ENCODE data around the gene ERC1.
A peak's percentile ranks its signal among the peaks of the same experiment; 100 is the strongest.
"Not testable (repeated sequence)": the region's sequence is repeated elsewhere in the genome, so short reads cannot be mapped to it uniquely, and the experiment has no call there.

ERC1 gene

DNA sequence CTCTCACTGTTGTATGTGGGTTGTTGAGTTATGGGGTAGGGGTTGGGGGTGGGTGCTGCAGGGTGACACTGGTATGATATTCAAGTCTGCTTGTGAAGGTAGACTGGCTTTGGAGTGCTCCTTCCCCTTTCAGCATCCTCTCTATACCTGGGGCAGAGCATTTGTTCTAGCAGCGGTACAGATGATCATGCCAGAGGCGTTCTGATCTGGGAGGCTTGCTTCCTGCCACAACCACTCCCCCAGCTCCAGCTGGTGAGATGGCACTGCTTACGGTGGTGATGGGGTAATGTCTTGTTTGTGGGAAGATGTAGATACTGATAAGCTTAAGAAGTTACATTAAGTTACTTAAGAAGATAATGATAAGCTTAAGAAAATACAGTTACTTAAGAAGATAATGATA lies 131.8 kb downstream of the ERC1 start:
- DNase-seq (ENCODE audit: low read depth in 2 of 2): peak; percentile 2 to 9

DNA sequence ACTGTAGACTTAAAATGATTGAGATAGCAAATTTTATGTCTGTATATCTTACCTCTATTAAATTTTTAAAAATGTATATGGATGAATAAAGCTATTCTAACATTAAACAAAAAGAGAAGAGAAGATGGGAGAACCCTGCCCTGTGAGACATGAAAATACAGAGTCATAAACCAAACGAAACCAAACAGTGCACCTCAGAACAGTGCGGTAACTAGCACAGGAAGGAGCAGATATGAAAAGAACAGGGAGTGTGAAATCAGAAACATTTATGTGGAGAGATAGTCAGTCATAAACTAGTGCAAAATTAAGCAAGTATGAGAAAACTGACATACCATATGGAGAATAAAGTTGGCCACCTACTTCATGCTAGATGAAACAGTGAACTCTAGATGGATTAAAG lies 135.1 kb downstream of the ERC1 start:
- DNase-seq (ENCODE audit: low read depth in 2 of 2): no peak

DNA sequence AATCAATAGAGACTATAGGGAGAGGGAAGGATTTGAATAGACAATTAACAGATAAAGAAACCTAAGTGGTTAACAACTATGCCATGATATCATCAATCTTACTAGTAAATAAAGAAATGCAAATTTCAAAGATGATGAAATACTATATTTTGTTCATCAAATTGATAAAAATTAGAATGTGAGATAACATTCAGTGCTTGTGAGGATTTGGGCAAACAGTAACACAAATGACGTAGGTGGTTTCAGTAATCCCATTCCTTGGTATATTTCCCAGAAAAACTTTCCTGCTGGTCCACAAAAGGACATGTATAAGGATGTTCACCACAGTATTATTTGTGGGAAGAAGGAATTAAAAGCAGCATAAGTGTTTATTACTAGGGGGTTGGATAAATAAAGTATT lies 136.0 kb downstream of the ERC1 start:
- no peak for DNase-seq (ENCODE audit: low read depth in 2 of 2)

DNA sequence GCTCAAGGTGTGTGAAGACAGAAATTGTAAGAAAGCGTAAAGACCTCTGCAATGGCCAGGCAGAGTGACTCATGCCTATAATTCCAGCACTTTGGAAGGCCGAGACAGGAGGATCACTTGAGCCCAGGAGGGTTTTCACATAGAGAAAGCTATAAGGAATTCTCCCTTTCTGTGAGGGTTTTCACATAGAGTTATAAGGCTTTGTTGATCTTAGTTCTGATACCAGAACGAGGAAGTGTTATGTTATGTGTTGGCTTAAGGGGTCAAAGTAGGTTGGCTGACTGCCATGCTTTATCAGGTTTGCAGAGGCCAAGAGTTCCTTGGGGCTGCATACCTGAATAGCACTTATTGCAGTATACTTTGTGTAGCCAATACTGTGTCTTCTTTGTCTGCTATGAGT lies 139.1 kb downstream of the ERC1 start:
- DNase-seq (ENCODE audit: low read depth in 2 of 2): no peak

DNA sequence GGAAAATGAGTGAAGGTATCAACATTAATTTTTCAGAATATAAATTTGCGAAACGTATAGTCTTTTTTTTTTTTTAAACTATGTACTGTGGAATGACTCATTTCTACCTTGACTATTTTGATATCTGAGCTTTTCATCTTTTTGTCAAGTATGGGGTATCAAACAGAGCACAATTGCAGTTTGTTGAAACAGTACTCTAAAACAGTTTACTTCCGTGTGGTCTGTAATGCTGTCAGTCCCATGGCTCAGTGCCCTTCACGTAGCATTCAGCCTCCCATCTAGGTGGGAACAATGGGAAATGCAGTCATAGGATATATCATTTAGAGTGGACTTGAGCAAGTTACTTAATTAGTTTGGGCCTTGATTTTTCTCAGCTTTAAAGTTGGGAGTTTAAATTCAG lies 139.5 kb downstream of the ERC1 start:
- no peak for DNase-seq (ENCODE audit: low read depth in 2 of 2)

DNA sequence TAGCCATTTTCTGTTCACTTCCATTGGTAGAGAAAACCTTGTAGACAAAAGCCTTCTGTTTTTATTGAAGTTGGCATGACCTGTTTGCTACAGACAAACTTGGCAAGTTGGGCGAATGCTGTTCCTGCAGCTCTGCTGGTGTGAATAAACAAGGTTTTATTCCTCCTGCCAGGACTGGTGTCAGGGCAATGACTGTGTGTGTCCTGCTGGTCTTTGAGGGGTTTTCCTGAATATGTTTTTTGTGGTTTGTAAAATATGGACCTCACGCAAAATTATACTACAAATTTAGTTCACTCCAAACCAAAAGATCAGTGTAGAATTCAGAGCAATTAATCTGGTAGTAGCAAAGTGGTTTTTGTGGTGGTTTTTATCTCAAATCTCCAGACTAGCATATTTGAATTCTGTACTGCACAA lies 140.8 kb downstream of the ERC1 start:
- DNase-seq (ENCODE audit: low read depth in 2 of 2): no peak

DNA sequence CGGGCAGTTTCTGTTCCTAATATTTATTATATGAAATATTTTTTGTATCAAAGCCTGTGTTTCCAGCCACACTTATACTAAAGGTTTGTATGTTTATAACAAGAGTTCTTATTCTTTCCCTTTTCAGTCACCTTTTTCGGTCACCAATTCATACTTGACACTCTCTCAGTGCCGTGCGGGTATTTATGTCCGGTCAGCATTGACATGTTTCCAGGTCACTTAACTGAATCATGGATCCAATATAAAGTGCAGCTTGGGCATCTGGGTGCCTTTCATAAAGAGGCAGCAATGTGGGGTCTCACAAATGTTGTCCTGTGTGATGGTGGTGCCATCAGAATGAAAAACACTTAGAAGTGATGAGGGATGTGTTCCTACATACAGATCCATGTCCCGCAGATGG lies 141.3 kb downstream of the ERC1 start:
- DNase-seq (ENCODE audit: low read depth in 2 of 2): no peak

DNA sequence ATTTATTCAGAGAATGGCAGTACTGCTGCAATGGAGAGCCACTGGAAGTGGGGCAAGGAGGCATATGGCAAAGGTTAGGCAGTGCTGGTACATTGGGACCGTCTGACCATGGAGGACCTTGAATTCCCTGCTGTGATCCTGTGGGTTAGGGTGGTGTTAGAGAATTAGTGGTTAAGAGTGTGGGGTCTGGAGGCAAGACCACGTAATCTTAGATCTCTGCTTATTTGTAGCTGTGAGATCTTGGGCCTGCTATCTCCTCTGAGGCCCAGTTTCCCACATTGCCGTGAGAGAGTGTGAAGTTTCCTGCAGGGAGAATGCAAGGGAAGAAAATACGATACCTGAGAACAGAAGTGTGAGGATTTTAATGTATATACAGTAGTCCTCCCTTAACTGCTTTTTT lies 147.7 kb downstream of the ERC1 start:
- DNase-seq (ENCODE audit: low read depth in 2 of 2): no peak

DNA sequence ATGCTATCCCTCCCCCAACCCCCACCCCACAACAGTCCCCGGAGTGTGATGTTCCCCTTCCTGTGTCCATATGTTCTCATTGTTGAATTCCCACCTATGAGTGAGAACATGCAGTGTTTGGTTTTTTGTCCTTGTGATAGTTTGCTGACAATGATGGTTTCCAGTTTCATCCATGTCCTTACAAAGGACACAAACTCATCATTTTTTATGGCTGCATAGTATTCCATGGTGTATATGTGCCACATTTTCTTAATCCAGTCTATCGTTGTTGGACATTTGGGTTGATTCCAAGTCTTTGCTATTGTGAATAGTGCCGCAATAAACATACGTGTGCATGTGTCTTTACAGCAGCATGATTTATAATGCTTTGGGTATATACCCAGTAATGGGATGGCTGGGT lies 155.7 kb downstream of the ERC1 start:
- not testable (repeated sequence) for DNase-seq (ENCODE audit: low read depth in 2 of 2)

DNA sequence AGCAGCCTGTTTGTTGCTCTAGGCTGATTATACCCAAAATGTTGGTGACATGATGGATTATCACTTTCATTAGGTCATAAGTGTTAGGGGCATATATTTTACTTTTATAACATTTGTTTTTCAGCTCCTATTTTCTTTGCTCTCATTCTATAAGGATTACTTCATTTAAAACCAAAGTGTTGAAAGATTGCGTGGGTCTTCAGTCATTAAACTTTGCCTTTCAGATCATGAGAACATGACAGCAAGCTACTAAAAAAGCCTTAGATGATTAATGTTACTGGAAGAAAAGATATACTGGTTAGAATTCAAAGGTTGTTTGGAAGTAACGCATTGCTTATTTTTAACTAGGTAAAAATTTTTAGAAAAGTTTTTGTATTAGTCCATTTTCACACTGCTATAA lies 156.8 kb downstream of the ERC1 start:
- no peak for DNase-seq (ENCODE audit: low read depth in 2 of 2)

DNA sequence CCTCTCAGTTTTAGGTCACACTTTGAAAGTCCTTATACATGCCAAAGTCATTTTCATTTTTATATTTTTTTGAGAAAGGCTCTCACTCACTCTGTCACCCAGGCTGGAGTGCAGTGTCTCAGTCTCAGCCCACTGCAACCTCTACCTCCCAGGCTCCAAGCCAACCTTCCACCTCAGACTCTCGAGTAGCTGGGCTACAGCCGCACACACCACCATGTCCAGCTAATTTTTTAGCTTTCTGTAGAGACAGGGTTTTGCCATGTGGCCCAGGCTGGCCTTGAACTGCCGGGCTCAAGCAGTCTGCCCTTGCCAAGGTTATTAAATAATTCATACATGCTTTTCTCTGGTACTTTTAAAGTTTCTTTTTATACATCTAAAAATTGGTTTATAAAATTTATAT lies 166.0 kb downstream of the ERC1 start:
- no peak for DNase-seq (ENCODE audit: low read depth in 2 of 2)

DNA sequence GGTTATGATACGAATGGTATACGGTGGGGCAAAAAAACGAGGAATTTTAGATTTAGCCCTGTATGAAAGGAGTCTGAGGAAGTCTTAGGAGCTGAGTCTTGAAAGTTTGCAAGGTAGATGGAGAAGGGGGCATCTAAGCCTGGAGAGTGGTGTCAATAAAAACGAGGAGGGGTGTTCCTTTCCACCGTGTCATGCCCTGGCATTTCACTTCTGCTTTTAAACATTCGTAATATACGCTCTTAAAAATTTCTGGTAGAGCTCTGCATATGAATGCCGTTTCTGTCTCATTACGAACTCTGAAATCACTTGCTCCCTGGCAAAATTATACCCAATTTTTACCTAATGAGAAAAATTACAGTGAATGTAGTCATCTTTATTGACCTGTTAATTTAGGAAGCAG lies 170.2 kb downstream of the ERC1 start:
- DNase-seq (ENCODE audit: low read depth in 2 of 2): no peak

DNA sequence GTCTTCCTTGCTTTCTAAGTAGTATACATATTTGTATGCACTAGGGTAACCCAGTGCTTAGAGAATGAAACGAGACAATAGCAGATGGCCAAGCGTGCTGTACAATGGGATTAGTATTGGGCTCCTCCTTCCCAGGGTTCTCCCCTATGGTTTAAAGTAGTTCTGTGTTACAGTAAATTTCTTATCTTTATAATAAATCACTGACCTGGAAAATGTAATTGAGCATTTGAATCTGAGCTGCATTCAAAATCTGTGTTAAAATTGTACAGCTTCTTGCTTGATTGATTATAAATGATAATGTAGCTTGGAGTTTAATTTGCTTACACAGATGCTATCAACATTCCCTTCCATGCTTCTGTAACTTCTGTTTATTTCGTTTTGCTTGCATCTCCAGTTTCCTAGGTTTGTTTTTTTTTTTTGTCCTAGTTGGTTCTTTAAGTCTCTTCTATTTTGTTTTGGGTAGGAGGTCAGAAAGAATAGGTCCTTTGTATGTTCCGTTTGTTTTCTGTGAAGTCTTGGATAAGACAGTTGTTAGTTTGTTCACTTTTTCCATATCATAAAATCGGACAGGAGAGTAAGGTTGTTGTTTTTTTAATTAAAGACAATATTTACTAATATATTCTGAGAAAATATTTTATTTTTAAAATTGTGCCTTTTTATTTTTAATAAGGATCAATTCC lies 171.2 kb downstream of the ERC1 start:
- DNase-seq (ENCODE audit: low read depth in 2 of 2): no peak

DNA sequence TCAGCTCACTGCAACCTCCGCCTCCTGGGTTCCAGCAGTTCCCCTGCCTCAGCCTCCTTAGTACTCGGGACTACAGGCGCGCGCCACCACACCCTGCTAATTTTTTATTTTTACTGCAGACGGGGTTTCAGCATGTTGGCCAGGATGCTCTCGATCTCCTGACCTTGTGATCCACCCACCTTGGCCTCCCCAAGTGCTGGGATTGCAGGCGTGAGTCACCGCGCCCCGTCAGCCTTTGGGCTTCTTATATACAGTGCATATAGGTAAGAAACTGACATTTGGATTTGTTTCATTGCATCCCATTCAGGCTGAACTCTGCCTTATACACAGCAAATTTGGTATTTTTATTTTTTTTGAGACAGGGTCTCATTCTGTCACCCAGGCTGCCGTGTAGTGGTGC lies 176.8 kb downstream of the ERC1 start:
- no peak for DNase-seq (ENCODE audit: low read depth in 2 of 2)

DNA sequence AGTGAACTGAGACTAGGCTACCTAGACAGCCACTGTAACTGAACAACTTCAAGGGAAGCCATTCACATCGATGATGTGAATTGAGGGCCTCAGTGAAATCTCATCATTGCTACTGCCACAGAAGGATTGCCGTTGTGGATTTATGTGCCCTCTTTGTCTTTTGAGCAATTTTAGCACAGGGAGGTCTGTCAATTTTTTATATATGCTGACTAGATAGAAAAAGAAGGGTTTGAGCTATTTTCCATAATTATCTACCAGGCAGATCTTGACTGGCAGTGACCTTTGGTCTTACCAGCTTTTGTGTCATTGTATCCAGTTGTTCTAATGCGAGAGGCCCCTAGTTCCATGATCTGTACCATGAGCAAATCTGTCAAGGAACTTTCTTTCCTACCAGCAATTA lies 179.4 kb downstream of the ERC1 start:
- DNase-seq (ENCODE audit: low read depth in 2 of 2): no peak

DNA sequence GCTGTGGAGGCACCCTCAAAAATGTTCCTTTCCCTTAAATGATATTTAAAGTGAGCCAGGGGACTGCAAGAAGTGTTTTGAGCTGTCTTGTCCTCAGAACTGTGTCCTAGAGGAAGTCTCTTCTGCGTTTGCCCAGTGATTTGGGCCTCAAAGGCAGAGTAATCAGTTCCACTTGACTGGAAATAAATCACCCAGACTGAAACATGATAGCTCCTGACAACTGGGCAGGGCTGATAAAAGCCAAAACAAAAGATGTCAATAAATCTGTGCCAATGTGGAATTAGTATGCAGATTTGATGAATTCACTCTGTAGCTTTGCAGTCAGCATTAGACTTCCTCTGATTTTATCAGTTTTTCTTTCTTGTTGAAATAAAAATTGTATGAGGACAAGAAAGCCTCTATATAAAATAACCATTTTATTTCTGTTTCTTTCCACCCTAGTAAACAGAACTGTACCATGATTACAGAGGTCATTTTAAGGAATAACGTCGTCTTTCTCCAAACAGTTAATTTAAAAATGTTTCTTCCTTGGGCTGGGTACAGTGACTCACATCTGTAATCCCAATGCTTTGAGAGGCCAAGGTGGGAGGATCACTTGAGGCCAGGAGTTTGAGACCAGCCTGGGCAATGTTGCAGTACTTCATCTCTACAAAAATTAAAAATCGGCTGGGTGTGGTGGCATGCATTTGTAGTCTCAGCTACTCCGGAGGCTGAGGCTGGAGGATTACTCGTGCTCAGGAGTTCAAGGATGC lies 180.8 kb downstream of the ERC1 start:
- no peak for DNase-seq (ENCODE audit: low read depth in 2 of 2)

DNA sequence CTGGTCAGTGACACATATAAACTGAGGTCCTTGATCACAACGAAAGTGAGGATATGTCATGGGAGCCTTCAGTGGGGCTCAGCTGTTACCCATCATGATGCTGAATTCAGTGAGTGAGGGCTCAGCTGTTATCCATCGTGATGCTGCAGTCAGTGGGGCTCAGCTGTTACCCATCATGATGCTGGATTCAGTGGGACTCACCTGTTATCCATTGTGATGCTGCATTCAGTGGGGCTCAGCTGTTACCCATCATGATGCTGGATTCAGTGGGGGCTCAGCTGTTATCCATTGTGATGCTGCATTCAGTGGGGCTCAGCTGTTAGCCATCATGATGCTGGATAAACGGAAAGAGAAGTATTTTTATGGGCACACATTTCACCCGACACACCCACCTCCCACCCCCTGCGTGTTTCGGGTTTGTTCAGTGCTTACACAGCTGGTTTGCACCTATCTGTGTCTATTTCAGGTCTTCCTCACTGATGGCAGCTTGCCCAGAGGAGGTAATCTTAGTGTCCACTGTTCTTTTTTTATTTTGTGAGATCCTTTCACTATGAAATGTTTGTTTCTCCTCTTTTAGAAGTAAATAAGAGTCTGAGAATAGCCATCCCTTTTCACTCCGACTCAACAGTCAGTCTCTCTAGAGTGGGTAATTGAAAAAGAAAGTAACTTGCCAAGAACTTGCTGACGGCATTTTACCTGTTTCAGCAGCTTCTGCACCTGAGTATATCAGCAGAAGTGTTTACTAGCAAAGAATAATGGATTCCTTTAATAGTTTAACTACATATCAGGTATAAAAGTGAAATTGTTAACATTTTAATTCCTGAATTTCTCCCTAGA lies 183.0 kb downstream of the ERC1 start:
- no peak for DNase-seq (ENCODE audit: low read depth in 2 of 2)

DNA sequence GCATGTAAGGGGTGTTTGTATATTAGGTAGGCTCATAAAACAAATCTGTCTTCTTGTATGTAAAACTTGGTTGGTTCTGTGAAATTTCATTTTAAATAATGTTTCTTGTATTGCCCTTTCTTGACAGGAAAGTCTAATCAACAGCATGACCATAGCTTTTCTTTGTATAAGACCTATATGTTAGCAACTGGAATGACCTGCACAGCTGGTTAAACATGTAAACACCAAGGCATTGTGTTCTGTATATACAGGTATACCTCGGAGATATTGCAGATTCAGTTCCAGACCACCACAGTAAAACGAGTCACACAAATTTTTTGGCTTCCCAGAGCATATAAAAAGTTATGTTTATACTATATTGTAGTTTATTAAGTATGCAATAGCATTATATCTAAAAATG lies 183.6 kb downstream of the ERC1 start:
- DNase-seq (ENCODE audit: low read depth in 2 of 2): no peak

DNA sequence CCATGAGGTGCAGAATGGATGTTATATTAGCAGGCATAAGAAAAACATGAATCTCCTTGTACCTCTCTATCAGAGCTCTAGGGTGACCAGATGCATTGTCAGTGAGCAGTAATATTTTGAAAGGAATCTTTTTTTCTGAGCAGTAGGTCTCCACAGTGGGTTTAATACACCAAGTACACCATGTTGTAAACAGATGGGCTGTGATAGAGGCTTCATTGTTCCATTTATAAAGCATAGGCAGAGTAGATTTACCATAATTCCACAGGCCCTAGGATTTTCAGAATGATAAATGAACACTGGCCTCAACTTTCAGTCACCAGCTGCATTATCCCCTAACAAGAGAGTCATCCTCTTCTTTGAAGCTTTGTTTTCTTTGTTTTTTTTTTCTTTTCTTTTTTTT lies 185.2 kb downstream of the ERC1 start:
- no peak for DNase-seq (ENCODE audit: low read depth in 2 of 2)

DNA sequence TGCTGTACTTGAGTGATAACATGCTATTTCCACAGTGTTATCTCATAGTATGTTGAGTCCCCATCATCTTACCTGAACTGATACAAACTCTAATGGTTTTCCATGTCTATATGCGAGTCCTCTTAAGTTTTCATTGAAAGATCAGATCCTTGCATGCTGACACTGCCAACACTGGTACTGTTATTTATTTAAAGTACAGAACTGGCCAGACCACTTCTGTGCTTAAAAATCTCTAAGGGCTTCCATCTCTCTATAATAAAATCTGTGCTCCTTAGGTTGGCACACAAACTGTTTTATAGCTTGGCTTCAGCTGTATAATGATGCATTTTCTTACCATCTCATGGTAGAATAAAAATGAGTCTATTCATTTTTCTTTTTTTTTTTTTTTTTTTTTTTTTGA lies 188.1 kb downstream of the ERC1 start:
- DNase-seq (ENCODE audit: low read depth in 2 of 2): no peak

DNA sequence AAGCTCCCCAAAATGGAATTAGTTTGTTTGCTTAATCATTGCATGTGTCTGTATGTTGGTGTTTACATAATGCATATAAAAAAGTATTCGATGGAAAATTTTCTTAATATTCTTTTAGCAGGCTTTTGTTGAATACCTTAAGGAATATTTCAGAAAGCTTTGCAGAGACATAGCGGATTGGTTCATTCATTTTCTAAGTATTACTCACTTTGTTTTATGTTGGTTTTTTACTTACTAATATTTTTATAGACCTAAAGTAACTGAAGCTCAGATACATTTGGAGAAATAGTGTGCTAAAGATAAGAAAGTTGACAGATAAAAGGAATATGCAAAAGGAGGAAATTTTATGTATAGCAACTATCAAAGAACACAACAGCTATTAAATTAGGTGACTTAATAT lies 191.0 kb downstream of the ERC1 start:
- no peak for DNase-seq (ENCODE audit: low read depth in 2 of 2)

DNA sequence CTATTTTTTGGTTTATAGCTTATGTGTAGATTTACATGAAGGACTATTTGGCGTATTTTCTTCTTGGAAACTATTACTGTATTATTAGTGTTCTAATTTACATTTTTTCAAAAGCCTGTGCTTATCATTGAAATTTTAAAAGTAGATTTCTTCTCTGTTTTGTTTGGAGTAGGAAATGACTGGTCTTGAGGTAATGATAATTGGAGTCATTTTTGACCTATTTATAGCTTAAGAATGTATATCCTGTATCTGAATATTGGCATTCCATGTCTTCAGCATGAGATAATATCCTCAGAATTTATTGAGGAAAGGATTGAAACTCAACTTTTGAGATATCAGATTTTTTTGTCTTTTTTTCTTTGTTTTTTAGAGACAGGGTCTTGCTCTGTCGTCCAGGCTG lies 193.4 kb downstream of the ERC1 start:
- no peak for DNase-seq (ENCODE audit: low read depth in 2 of 2)
